Endothelial cell of umbilical vein (primary cell): ENCODE results near the gene DHRS4. TPM values are rescaled to one million over a fixed set of nuclear protein-coding genes. Genes with fewer than 3 reads are reported as not detected.

ENCODE experiments used
- BruUV-seq: library from RNA; stranded (reverse); fragments of 400-500 nt; replicated peaks from 2 replicates; lab custom pipeline; 2021; lab: Mats Ljungman, UMichigan
- CTCF ChIA-PET: fragments of 300-600, 350-600 bp; sonication (Branson Sonifier 250); formaldehyde crosslinking; loops from one replicate; lab custom pipeline; 2021; ENCODE audit warnings: antibody characterized with exemption, inconsistent platforms; lab: Charles Lee
- POLR2A ChIA-PET: fragments of 300-600, 350-600 bp; sonication (Branson Sonifier 250); formaldehyde crosslinking; loops from one replicate; lab custom pipeline; 2021; ENCODE audit warnings: antibody characterized with exemption, inconsistent platforms; lab: Charles Lee
- DNase-seq: peaks from one replicate; pipeline ENCODE4 v3.0.0-alpha.2; 2011; ENCODE audit warnings: low read depth, low spot score
- FAIRE-seq: peaks from 2 replicates; lab custom pipeline; 2011; peaks lifted over from hg19 to GRCh38; lab: Jason Lieb, UNC
- H2AFZ ChIP-seq: 2 replicates; pipeline ENCODE4 v1.6.0; 2012; ENCODE audit warnings: low read depth, low read length, control low read depth, inconsistent platforms
- H3K27ac ChIP-seq: 2 replicates; pipeline ENCODE4 v1.5.1; 2011; ENCODE audit warnings: low read depth, mild to moderate bottlenecking, control low read depth, low read length, moderate library complexity; ENCODE audit not compliant: insufficient read depth
- H3K27me3 ChIP-seq, 2 experiments: 2 replicates each; pipeline versions ENCODE4 v1.6.0 to v1.6.1; 2011; ENCODE audit warnings: low read length in 2 of 2, mixed read lengths in 1 of 2; ENCODE audit not compliant: control insufficient read depth in 2 of 2, insufficient read depth in 2 of 2
- H3K36me3 ChIP-seq, 2 experiments: 2 replicates in 1 of 2; 3 replicates in 1 of 2; pipeline ENCODE4 v1.5.1; 2011; ENCODE audit warnings: low read length in 2 of 2, mild to moderate bottlenecking in 1 of 2, moderate library complexity in 1 of 2; ENCODE audit not compliant: control insufficient read depth in 2 of 2, insufficient read depth in 2 of 2; ENCODE audit errors: extremely low read depth in 1 of 2
- H3K4me1 ChIP-seq: 3 replicates; pipeline ENCODE4 v1.5.1; 2011; ENCODE audit warnings: mild to moderate bottlenecking, low read length; ENCODE audit not compliant: control insufficient read depth, insufficient read depth; ENCODE audit errors: extremely low read depth
- H3K4me2 ChIP-seq: 2 replicates; pipeline ENCODE4 v1.6.1; 2011; ENCODE audit warnings: low read length, control low read depth, mixed read lengths; ENCODE audit not compliant: insufficient read depth
- H3K4me3 ChIP-seq, 3 experiments: fragments of 200-600 bp in 1 of 3; sonication (generic), shearing (Covaris generic) in 1 of 3; replicated peaks in 1 of 3; 2 replicates each; pipeline ENCODE4 v1.5.1; 2011 to 2016; ENCODE audit warnings: control low read depth in 3 of 3, low read length in 3 of 3, mild to moderate bottlenecking in 2 of 3, inconsistent platforms in 1 of 3, low read depth in 1 of 3, moderate library complexity in 1 of 3; ENCODE audit not compliant: insufficient read depth in 1 of 3
- H3K79me2 ChIP-seq: 2 replicates; pipeline ENCODE4 v1.6.0; 2012; ENCODE audit warnings: low read length, inconsistent platforms; ENCODE audit not compliant: control insufficient read depth, insufficient read depth
- H3K9ac ChIP-seq: replicated peaks from 2 replicates; pipeline ENCODE3; 2011; ENCODE audit warnings: low read length, control low read depth; ENCODE audit not compliant: insufficient read depth; ENCODE audit errors: extremely low read depth
- H3K9me1 ChIP-seq: replicated peaks from 3 replicates; pipeline ENCODE4 v1.6.0; 2011; ENCODE audit warnings: mild to moderate bottlenecking, low read length; ENCODE audit not compliant: control insufficient read depth, insufficient read depth; ENCODE audit errors: extremely low read depth
- H3K9me3 ChIP-seq: replicated peaks from 2 replicates; pipeline ENCODE4 v1.5.1; 2012; ENCODE audit warnings: low read length, inconsistent platforms; ENCODE audit not compliant: control insufficient read depth, insufficient read depth
- H4K20me1 ChIP-seq: replicated peaks from 2 replicates; pipeline ENCODE3; 2011; ENCODE audit warnings: mild to moderate bottlenecking, low read length; ENCODE audit not compliant: control insufficient read depth, insufficient read depth; ENCODE audit errors: extremely low read depth
- CTCF ChIP-seq, 2 donors: IDR thresholded peaks; 1 replicate in 1 of 2; 2 replicates in 1 of 2; pipeline ENCODE4 v1.5.1; 2011; ENCODE audit warnings: low read length in 2 of 2, mild to moderate bottlenecking in 2 of 2, moderate library complexity in 2 of 2, control low read depth in 1 of 2, inconsistent platforms in 1 of 2, low read depth in 1 of 2; ENCODE audit not compliant: insufficient read depth in 1 of 2; ENCODE audit errors: extremely low read depth in 1 of 2
- EZH2 ChIP-seq: IDR thresholded peaks from 2 replicates; pipeline ENCODE4 v1.6.1; 2012; ENCODE audit warnings: borderline replicate concordance, low read depth, mild to moderate bottlenecking, moderate library complexity, low read length, inconsistent platforms; ENCODE audit not compliant: severe bottlenecking
- FOS ChIP-seq: IDR thresholded peaks from 2 replicates; pipeline ENCODE4 v1.6.1; 2011; ENCODE audit warnings: mild to moderate bottlenecking, low read length, moderate library complexity, borderline replicate concordance; ENCODE audit not compliant: insufficient read depth
- GATA2 ChIP-seq: IDR thresholded peaks from 2 replicates; pipeline ENCODE4 v1.7.0; 2011; ENCODE audit warnings: low read depth, mild to moderate bottlenecking, moderate library complexity, mixed read lengths, low read length; ENCODE audit not compliant: insufficient read length, insufficient read depth
- JUN ChIP-seq: IDR thresholded peaks from 2 replicates; pipeline ENCODE4 v1.6.1; 2011; ENCODE audit warnings: borderline replicate concordance, low read depth; ENCODE audit not compliant: insufficient read length, insufficient read depth
- MAX ChIP-seq: IDR thresholded peaks from 2 replicates; pipeline ENCODE4 v1.6.1; 2011; ENCODE audit not compliant: insufficient read depth, insufficient read length
- MYC ChIP-seq: IDR thresholded peaks from one replicate; pipeline ENCODE4 v1.6.1; 2011; ENCODE audit warnings: mild to moderate bottlenecking, low read depth, low read length
- POLR2A ChIP-seq: IDR thresholded peaks from 2 replicates; pipeline ENCODE4 v1.6.1; 2012; ENCODE audit warnings: low read depth, mild to moderate bottlenecking, control low read depth, low read length
- POLR2AphosphoS5 ChIP-seq: IDR thresholded peaks from 2 replicates; pipeline ENCODE4 v1.6.1; 2012; ENCODE audit warnings: low read depth, mild to moderate bottlenecking, control low read depth, low read length, moderate library complexity; ENCODE audit not compliant: insufficient read depth
- dilution Hi-C: fragments of 300-500 bp; cut with MboI; formaldehyde crosslinking; loops from one replicate; pipeline ENCODE4 v1.15.0; 2019; ENCODE audit warnings: low sequenced_read_pairs; ENCODE audit not compliant: extremely low pct_ligation_motif_present
- intact Hi-C: fragments of 100-400 bp; cut with micrococcal nuclease; formaldehyde crosslinking; loops from one replicate; pipeline ENCODE4 v1.10.0; 2022
- polyA plus RNA-seq, 4 experiments: library from polyadenylated mRNA; depleted of rRNA in 3 of 4; stranded (reverse) in 3 of 4; unstranded in 1 of 4; fragments of >200 nt; gene quantifications; 2 replicates each; pipeline versions ENCODE4 v1.2.1 to v1.2.3, GENCODE V29; 2011 to 2012; ENCODE audit warnings: missing spikeins in 1 of 4
- total RNA-seq: library from RNA; stranded (reverse); gene quantifications from 2 replicates; pipeline ENCODE4 v1.2.3, GENCODE V29; 2021

The DHRS4 gene
- total and polyA plus RNA-seq, 2 donors (not counting 3 experiments of a cell fraction or from before 2014, with no cell fraction given) = 19.2 to 32.0 TPM

GRCh38 chr14:23931721-23932289, 21.8 kb upstream of the DHRS4 start:
- Histone ChIP-seq H3K4me3 (no peak overlapping the region), H3K9ac (no peak overlapping the region), H2AFZ (no peak overlapping the region), H3K36me3 (no peaks in the 10 kb centered on the region), H3K27me3 (peaks cover 0 to 5% of the 10 kb centered on the region in 2 experiments), H3K9me1 (no peaks in the 10 kb centered on the region), H3K4me1 (no peaks in the 10 kb centered on the region), H3K9me3 (no peaks in the 10 kb centered on the region), H3K27ac (no peak overlapping the region), H3K79me2 (no peaks in the 10 kb centered on the region), H3K4me2 (no peak overlapping the region), H4K20me1 (no peaks in the 10 kb centered on the region)
- TF ChIP-seq FOS = no peak
- TF ChIP-seq POLR2AphosphoS5 = no peak
- TF ChIP-seq EZH2 = no peak
- TF ChIP-seq MYC = no peak
- TF ChIP-seq GATA2 = no peak
- no peak for TF ChIP-seq CTCF (IDR thresholded peaks at IDR 0.05; ENCODE audit: extremely low read depth in 1 of 2, insufficient read depth in 1 of 2, low read depth in 1 of 2, low read length in 2 of 2)
- no peak for TF ChIP-seq POLR2A
- TF ChIP-seq MAX = no peak
- no peak for TF ChIP-seq JUN
- dilution Hi-C loops (no loop called here), intact Hi-C loops (no loop called here)
- ChIA-PET CTCF (interaction anchor here (0.8 to 5.4 kb wide), 6 partner anchors 204 to 343 kb away, joined by 3 to 60 read pairs (median 18); no protein-coding TSS in a partner anchor), POLR2A (no interaction called here)
- no peak for FAIRE-seq
- DNase-seq = no peak
- no TSS peak for BruUV-seq
